DOHH2 (cell line): ENCODE data around the gene MOCS2.

Experiments
- H3F3A ChIP-seq: fragments of 200-600 bp; sonication (generic), shearing (Covaris generic); 2 replicates; pipeline ENCODE4 v1.6.0; 2016; ENCODE audit warnings: antibody characterized with exemption, mild to moderate bottlenecking; ENCODE audit not compliant: control insufficient read depth, insufficient read depth
- H3K27ac ChIP-seq: fragments of 200-600 bp; sonication (generic); 2 replicates; pipeline ENCODE4 v1.5.1; 2014; ENCODE audit warnings: low read depth, mild to moderate bottlenecking, low read length, moderate library complexity
- H3K27me3 ChIP-seq: fragments of 200-600 bp; sonication (generic); 2 replicates; pipeline ENCODE4 v1.6.1; 2014; ENCODE audit warnings: mild to moderate bottlenecking, low read length, mixed read lengths; ENCODE audit not compliant: control insufficient read depth
- H3K36me3 ChIP-seq: fragments of 200-600 bp; sonication (generic); 2 replicates; pipeline ENCODE4 v1.6.1; 2014; ENCODE audit warnings: mild to moderate bottlenecking, low read length, moderate library complexity, mixed read lengths; ENCODE audit not compliant: control insufficient read depth
- H3K4me1 ChIP-seq: fragments of 200-600 bp; sonication (generic); 2 replicates; pipeline ENCODE4 v1.6.1; 2014; ENCODE audit warnings: mild to moderate bottlenecking, low read length, mixed read lengths; ENCODE audit not compliant: control insufficient read depth
- H3K4me2 ChIP-seq: fragments of 200-600 bp; sonication (generic); 2 replicates; pipeline ENCODE4 v1.6.0; 2014; ENCODE audit warnings: mild to moderate bottlenecking, low read length, moderate library complexity
- H3K4me3 ChIP-seq: fragments of 200-600 bp; sonication (generic); 2 replicates; pipeline ENCODE4 v1.5.1; 2014; ENCODE audit warnings: mild to moderate bottlenecking, low read length, mixed read lengths
- H3K79me2 ChIP-seq: fragments of 200-600 bp; sonication (generic); 2 replicates; pipeline ENCODE4 v1.6.1; 2014; ENCODE audit warnings: mild to moderate bottlenecking, low read length, mixed read lengths; ENCODE audit not compliant: control insufficient read depth
- H3K9me2 ChIP-seq: fragments of 200-600 bp; sonication (generic); replicated peaks from 2 replicates; pipeline ENCODE4 v1.6.1; 2014; ENCODE audit warnings: mild to moderate bottlenecking, low read length, mixed read lengths; ENCODE audit not compliant: control insufficient read depth
- H3K9me3 ChIP-seq: fragments of 200-600 bp; sonication (generic); 2 replicates; pipeline ENCODE4 v1.6.1; 2014; ENCODE audit warnings: antibody characterized with exemption, low read length, mixed read lengths; ENCODE audit not compliant: control insufficient read depth, insufficient read depth
- H4K20me1 ChIP-seq: fragments of 200-600 bp; sonication (generic); 2 replicates; pipeline ENCODE4 v1.6.0; 2014; ENCODE audit warnings: low read depth, mild to moderate bottlenecking, antibody characterized with exemption, low read length, moderate library complexity; ENCODE audit not compliant: control insufficient read depth, insufficient read depth
- EZH2phosphoT487 ChIP-seq: fragments of 200-600 bp; sonication (generic); IDR thresholded peaks from 2 replicates; pipeline ENCODE4 v1.6.1; 2017; ENCODE audit warnings: borderline replicate concordance, mild to moderate bottlenecking, antibody characterized with exemption, low read length, moderate library complexity, mixed read lengths
- TF ChIP-seq, protein P1 (sequence below): fragments of 200-600 bp; sonication (generic); IDR thresholded peaks from one replicate; pipeline ENCODE4 v1.5.1; 2014; ENCODE audit warnings: antibody characterized with exemption, mild to moderate bottlenecking, low read depth, low read length; ENCODE audit not compliant: poor library complexity, severe bottlenecking

The MOCS2 gene

DNA sequence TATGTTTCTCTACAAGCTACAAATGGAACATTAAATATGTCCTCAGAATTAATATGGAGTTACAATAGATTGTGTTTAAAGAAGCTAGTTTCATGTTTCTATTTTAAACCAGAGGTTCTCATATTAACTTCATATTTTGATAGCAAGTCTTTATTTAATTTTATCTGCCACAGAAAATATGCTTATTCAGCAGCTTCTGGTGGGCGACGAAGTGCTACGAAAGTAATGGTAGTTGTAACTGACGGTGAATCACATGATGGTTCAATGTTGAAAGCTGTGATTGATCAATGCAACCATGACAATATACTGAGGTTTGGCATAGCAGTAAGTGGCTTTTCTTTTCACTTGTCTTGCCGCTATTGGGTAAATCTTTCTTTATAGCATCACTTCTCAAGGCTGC lies 54.2 kb downstream of the MOCS2 start:
- Histone ChIP-seq H3K27ac (no peak overlapping the region), H3K27me3 (no peaks in the 10 kb centered on the region), H3F3A (no peaks in the 10 kb centered on the region), H3K4me1 (no peaks in the 10 kb centered on the region), H3K9me2 (no peaks in the 10 kb centered on the region), H3K79me2 (no peaks in the 10 kb centered on the region), H3K4me2 (no peak overlapping the region), H3K36me3 (no peaks in the 10 kb centered on the region), H4K20me1 (no peaks in the 10 kb centered on the region), H3K9me3 (no peaks in the 10 kb centered on the region), H3K4me3 (no peak overlapping the region)
- no peak for TF ChIP-seq EZH2phosphoT487
- TF ChIP-seq, protein P1, sequence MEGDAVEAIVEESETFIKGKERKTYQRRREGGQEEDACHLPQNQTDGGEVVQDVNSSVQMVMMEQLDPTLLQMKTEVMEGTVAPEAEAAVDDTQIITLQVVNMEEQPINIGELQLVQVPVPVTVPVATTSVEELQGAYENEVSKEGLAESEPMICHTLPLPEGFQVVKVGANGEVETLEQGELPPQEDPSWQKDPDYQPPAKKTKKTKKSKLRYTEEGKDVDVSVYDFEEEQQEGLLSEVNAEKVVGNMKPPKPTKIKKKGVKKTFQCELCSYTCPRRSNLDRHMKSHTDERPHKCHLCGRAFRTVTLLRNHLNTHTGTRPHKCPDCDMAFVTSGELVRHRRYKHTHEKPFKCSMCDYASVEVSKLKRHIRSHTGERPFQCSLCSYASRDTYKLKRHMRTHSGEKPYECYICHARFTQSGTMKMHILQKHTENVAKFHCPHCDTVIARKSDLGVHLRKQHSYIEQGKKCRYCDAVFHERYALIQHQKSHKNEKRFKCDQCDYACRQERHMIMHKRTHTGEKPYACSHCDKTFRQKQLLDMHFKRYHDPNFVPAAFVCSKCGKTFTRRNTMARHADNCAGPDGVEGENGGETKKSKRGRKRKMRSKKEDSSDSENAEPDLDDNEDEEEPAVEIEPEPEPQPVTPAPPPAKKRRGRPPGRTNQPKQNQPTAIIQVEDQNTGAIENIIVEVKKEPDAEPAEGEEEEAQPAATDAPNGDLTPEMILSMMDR = no peak

DNA sequence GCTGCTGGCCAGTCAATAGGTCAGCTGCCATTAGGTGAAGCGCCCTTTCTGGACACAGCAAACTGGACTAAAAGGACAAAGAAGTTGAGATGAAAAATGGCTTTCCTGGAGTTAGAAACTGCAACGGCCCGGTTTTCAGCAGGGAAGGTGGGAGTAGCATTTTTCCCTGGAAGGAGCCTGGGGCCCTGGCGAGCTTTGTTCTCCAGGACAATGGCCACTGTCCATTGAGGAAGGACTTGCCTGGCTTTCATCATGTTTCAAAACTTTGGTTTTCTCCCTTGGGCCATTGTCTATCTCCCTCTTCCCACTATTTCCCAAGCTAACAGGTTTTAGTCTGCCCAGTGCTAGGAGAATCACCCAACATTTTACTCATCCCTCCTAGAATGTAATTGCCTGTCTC lies 56.2 kb downstream of the MOCS2 start:
- no peak for TF ChIP-seq EZH2phosphoT487
- TF ChIP-seq, protein P1 = no peak
- H3K4me1 ChIP-seq = no peaks in the 10 kb centered on the region
- no peaks in the 10 kb centered on the region for H3F3A ChIP-seq

DNA sequence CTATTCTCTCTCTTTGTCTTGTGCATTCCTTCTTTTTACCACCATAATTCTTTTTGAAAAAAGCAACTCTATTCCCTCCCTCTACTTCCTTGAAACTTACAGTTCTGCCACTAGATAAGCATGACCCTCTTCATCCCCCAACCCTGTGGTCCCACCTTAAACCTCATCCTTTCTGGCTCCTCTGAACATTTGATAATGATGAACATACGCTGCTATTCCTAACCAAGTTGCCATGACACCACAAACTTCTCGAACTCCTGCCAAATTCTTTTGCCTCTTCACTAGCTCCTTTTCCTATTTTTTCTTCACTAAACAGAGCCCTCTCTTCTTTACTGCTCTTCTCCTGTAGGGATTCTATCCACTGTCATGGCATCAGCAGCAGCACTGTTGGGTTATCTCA lies 57.1 kb downstream of the MOCS2 start:
- H3K9me3 ChIP-seq = no peaks in the 10 kb centered on the region
- H3K27ac ChIP-seq = no peak overlapping the region
- H3K36me3 ChIP-seq = no peaks in the 10 kb centered on the region
- no peaks in the 10 kb centered on the region for H4K20me1 ChIP-seq
- TF ChIP-seq, protein P1 = no peak
- no peak for TF ChIP-seq EZH2phosphoT487
- H3F3A ChIP-seq = no peaks in the 10 kb centered on the region
- no peaks in the 10 kb centered on the region for H3K27me3 ChIP-seq
- H3K79me2 ChIP-seq = no peaks in the 10 kb centered on the region
- no peak overlapping the region for H3K4me3 ChIP-seq
- H3K4me1 ChIP-seq = no peaks in the 10 kb centered on the region
- H3K4me2 ChIP-seq = no peak overlapping the region
- H3K9me2 ChIP-seq = no peaks in the 10 kb centered on the region

More for the DNA sequence above, 56.2 kb downstream of the MOCS2 start:
- H3K9me2 ChIP-seq = no peaks in the 10 kb centered on the region
- no peak overlapping the region for H3K4me3 ChIP-seq
- H3K79me2 ChIP-seq = no peaks in the 10 kb centered on the region
- no peak overlapping the region for H3K27ac ChIP-seq
- H3K9me3 ChIP-seq = no peaks in the 10 kb centered on the region
- no peaks in the 10 kb centered on the region for H3K36me3 ChIP-seq
- H3K4me2 ChIP-seq = no peak overlapping the region
- no peaks in the 10 kb centered on the region for H4K20me1 ChIP-seq
- H3K27me3 ChIP-seq = no peaks in the 10 kb centered on the region

DNA sequence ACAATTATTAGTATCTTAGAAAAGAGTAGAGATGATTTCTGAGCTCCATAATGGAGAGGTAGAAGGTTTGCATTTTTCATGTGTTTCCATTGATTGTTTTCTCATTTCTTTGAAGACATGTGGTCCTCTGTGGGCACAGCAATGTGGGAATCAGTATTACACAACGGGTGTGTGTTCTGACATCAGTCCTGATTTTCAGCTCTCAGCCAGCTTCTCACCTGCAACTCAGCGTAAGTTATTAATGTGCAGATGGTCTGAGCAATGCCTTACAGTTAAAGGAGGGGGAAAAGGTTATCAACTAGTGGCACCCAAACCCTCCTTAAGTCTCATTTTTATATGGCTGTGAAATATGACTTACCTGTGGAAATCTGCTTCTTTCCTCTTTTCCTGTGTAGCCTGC lies 61.3 kb downstream of the MOCS2 start:
- Histone ChIP-seq H3K36me3 (no peaks in the 10 kb centered on the region), H3K27ac (no peak overlapping the region), H3K27me3 (no peaks in the 10 kb centered on the region), H3K4me1 (no peaks in the 10 kb centered on the region), H3K4me3 (no peak overlapping the region), H3K79me2 (no peaks in the 10 kb centered on the region), H4K20me1 (no peaks in the 10 kb centered on the region), H3F3A (no peaks in the 10 kb centered on the region), H3K9me3 (no peaks in the 10 kb centered on the region), H3K9me2 (no peaks in the 10 kb centered on the region), H3K4me2 (no peak overlapping the region)
- TF ChIP-seq, protein P1 = no peak
- TF ChIP-seq EZH2phosphoT487 = no peak
